ENCODE results near the gene TMEM117. TPM values are rescaled to one million over a fixed set of nuclear protein-coding genes. Genes with fewer than 3 reads are reported as not detected.
"Not testable (repeated sequence)": the region's sequence is repeated elsewhere in the genome, so short reads cannot be mapped to it uniquely, and the experiment has no call there.

Gene TMEM117
- total RNA-seq, 1 donor, result 22.4 TPM

DNA sequence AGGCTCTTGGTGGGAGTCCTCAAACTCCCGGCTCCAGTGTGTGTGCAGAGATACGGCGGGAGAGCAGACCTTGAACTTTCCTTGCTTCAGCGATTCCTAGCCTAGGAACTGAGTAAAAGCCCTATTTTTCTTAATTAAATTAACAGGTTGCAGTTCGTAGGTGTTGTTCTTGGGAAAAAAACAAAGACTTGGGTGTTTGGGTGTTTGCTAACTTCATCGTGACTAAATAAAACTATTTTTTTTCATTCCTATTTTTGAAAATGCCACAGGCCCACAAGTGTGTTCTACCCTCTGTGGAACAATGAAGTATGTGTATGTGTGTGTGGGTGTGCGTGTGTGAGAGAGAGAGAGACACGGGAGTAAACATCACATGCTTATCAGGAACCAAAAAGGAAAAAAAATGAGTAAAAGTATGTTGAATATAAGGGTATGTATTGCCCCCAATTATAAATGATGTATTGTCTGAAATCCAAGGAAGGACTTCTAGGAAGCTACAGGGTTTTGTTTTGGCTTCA is 651 bp downstream of the TMEM117 start:
- H3K4me2 ChIP-seq (ENCODE audit: insufficient read depth, low read length), result peak overlapping the region; percentile 81

DNA sequence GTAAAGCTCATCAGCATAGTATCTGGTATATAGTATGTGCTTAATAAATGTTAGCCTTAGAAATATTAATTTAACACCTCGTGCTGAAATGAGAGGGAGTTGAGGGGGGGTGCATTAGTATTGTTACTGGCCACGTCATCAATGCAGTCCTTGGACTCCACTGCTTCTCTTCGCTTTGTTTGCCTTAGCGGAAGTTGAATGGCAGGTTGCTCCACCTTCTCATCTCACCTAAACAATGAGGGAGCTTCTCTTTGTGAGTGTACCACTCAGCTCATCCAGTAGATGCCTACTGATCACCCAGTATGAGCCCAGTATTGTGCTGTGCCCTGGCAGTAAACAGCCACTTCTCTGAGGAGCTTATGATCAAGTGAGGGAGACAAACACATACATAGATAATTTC is 4.5 kb downstream of the TMEM117 start:
- DNase-seq (ENCODE audit: insufficient read length, low spot score, missing footprints), result no peak
- H3K36me3 ChIP-seq (ENCODE audit: insufficient read depth, low read length), result no peaks in the 10 kb centered on the region
- H2AFZ ChIP-seq (ENCODE audit: low read length), result no peak overlapping the region
- H3K27ac ChIP-seq (ENCODE audit: low read depth, low read length), result no peak overlapping the region
- TF ChIP-seq, protein P1, sequence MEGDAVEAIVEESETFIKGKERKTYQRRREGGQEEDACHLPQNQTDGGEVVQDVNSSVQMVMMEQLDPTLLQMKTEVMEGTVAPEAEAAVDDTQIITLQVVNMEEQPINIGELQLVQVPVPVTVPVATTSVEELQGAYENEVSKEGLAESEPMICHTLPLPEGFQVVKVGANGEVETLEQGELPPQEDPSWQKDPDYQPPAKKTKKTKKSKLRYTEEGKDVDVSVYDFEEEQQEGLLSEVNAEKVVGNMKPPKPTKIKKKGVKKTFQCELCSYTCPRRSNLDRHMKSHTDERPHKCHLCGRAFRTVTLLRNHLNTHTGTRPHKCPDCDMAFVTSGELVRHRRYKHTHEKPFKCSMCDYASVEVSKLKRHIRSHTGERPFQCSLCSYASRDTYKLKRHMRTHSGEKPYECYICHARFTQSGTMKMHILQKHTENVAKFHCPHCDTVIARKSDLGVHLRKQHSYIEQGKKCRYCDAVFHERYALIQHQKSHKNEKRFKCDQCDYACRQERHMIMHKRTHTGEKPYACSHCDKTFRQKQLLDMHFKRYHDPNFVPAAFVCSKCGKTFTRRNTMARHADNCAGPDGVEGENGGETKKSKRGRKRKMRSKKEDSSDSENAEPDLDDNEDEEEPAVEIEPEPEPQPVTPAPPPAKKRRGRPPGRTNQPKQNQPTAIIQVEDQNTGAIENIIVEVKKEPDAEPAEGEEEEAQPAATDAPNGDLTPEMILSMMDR (IDR thresholded peaks at IDR 0.05; ENCODE audit: extremely low read depth, low read depth, low read length), result no peak
- H3K4me2 ChIP-seq (ENCODE audit: insufficient read depth, low read length), result no peak overlapping the region
- H3K79me2 ChIP-seq (ENCODE audit: insufficient read depth, low read length), result peaks cover 26% of the 10 kb centered on the region
- H3K27me3 ChIP-seq (ENCODE audit: insufficient read depth, low read length), result no peaks in the 10 kb centered on the region
- no peak overlapping the region for H3K4me3 ChIP-seq (ENCODE audit: insufficient read depth, low read length)
- H3K4me1 ChIP-seq (ENCODE audit: insufficient read depth, low read length), result peaks cover 14% of the 10 kb centered on the region
- H3K9me3 ChIP-seq (ENCODE audit: low read depth, low read length), result no peaks in the 10 kb centered on the region
- no peaks in the 10 kb centered on the region for H4K20me1 ChIP-seq (ENCODE audit: insufficient read depth, low read length)

More for the DNA sequence above, 651 bp downstream of the TMEM117 start:
- Histone ChIP-seq H3K9me3 (ENCODE audit: low read depth, low read length) (no peaks in the 10 kb centered on the region), H3K79me2 (ENCODE audit: insufficient read depth, low read length) (peaks cover 26% of the 10 kb centered on the region), H3K4me1 (ENCODE audit: insufficient read depth, low read length) (peaks cover 10% of the 10 kb centered on the region), H3K36me3 (ENCODE audit: insufficient read depth, low read length) (no peaks in the 10 kb centered on the region), H3K4me3 (ENCODE audit: insufficient read depth, low read length) (peak overlapping the region; percentile 80), H2AFZ (ENCODE audit: low read length) (peak overlapping the region; percentile 76), H3K27me3 (ENCODE audit: insufficient read depth, low read length) (no peaks in the 10 kb centered on the region), H4K20me1 (ENCODE audit: insufficient read depth, low read length) (no peaks in the 10 kb centered on the region), H3K27ac (ENCODE audit: low read depth, low read length) (peak overlapping the region; percentile 54)
- TF ChIP-seq, protein P1 (IDR thresholded peaks at IDR 0.05; ENCODE audit: extremely low read depth, low read depth, low read length), result no peak
- DNase-seq (ENCODE audit: insufficient read length, low spot score, missing footprints), result peak; percentile 66

DNA sequence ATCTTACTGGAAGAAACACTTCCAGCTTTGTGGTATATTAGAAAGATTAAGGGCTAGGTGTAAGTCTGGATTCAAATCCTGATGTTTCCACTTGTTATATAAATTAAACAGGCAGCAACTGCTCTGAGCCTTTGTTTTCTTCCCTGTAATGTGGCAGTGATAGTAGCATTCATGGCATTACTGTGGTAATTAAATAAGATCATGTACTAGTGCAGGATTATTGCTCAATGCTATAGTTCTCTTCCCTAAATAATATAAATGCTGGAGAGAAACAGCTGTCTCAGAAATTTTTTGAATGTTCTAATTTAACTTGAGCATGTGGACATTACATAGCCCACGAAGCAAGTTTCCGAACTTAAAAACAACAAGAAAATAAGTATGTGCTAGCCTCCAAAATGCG is 5.4 kb downstream of the TMEM117 start:
- no peak for DNase-seq (ENCODE audit: insufficient read length, low spot score, missing footprints)
- H3K4me2 ChIP-seq (ENCODE audit: insufficient read depth, low read length), result no peak overlapping the region
- TF ChIP-seq, protein P1 (IDR thresholded peaks at IDR 0.05; ENCODE audit: extremely low read depth, low read depth, low read length), result no peak
- H3K4me3 ChIP-seq (ENCODE audit: insufficient read depth, low read length), result no peak overlapping the region
- no peaks in the 10 kb centered on the region for H3K9me3 ChIP-seq (ENCODE audit: low read depth, low read length)
- no peaks in the 10 kb centered on the region for H3K36me3 ChIP-seq (ENCODE audit: insufficient read depth, low read length)
- H3K4me1 ChIP-seq (ENCODE audit: insufficient read depth, low read length), result peaks cover 12% of the 10 kb centered on the region
- H3K27me3 ChIP-seq (ENCODE audit: insufficient read depth, low read length), result no peaks in the 10 kb centered on the region
- H4K20me1 ChIP-seq (ENCODE audit: insufficient read depth, low read length), result no peaks in the 10 kb centered on the region
- H3K79me2 ChIP-seq (ENCODE audit: insufficient read depth, low read length), result peaks cover 26% of the 10 kb centered on the region
- no peak overlapping the region for H3K27ac ChIP-seq (ENCODE audit: low read depth, low read length)
- H2AFZ ChIP-seq (ENCODE audit: low read length), result no peak overlapping the region

DNA sequence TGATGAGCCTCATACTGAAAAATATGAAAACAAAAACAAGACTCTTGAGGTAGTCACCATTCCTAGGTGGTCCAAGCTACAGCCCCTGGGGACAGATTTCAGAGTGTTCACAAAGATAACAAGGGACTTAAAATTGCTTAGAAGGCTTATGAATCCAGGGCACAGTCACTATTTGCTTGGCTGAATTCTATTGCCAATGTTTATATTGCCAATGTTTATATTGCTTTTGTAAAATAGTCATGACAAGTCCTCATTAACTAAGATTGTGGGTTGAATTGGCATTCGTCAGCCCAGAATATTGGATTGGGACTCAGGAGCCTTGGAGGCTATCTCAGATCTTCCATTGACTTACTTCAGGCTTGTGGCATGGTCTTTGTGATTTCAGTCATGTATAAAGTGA is 6.4 kb downstream of the TMEM117 start:
- Histone ChIP-seq H3K79me2 (ENCODE audit: insufficient read depth, low read length) (peaks cover 23% of the 10 kb centered on the region), H3K9me3 (ENCODE audit: low read depth, low read length) (no peaks in the 10 kb centered on the region), H3K36me3 (ENCODE audit: insufficient read depth, low read length) (no peaks in the 10 kb centered on the region), H3K4me3 (ENCODE audit: insufficient read depth, low read length) (no peak overlapping the region), H3K27ac (ENCODE audit: low read depth, low read length) (no peak overlapping the region), H3K4me1 (ENCODE audit: insufficient read depth, low read length) (peaks cover 16% of the 10 kb centered on the region), H3K27me3 (ENCODE audit: insufficient read depth, low read length) (no peaks in the 10 kb centered on the region), H4K20me1 (ENCODE audit: insufficient read depth, low read length) (no peaks in the 10 kb centered on the region), H3K4me2 (ENCODE audit: insufficient read depth, low read length) (no peak overlapping the region), H2AFZ (ENCODE audit: low read length) (no peak overlapping the region)
- no peak for DNase-seq (ENCODE audit: insufficient read length, low spot score, missing footprints)
- TF ChIP-seq, protein P1 (IDR thresholded peaks at IDR 0.05; ENCODE audit: extremely low read depth, low read depth, low read length), result no peak

DNA sequence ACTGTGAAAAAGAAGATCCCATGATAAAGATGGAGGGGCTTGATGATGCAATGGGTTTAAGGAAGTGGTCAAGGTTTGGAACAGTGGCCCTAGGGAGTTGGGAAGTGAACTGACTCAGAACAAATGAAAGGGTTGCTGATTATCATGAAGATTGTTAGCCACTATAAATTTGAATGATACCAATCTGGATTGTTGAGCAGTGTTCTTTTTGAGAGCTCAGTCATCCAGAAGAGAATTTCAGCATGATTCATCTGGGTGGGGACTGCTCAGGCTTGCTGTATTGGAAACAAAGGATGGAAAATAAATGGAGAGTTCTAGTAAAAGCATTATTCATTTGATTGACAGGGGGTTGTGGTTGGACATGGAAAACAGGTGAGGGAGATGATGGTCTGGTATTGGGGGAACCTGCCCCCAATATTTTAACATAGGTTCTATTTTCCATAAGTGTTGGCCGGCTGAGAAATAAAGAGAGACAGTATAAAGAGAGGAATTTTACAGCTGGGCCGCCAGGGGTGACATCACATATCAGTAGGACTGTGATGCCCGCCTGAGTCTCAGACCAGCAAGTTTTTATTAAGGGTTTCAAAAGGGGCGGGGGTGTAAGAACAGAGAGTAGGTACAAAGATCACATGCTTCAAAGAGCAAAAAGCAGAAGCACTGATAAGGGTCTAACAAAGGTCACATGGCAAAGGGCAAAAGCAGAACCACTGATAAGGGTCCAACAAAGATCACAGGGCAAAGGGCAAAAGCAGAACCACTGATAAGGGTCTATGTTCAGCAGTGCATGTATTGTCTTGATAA is 11.7 kb downstream of the TMEM117 start:
- H3K27ac ChIP-seq (ENCODE audit: low read depth, low read length); H3K4me1 ChIP-seq (ENCODE audit: insufficient read depth, low read length); H4K20me1 ChIP-seq (ENCODE audit: insufficient read depth, low read length); H3K9me3 ChIP-seq (ENCODE audit: low read depth, low read length); H3K36me3 ChIP-seq (ENCODE audit: insufficient read depth, low read length); H2AFZ ChIP-seq (ENCODE audit: low read length); H3K4me3 ChIP-seq (ENCODE audit: insufficient read depth, low read length); H3K79me2 ChIP-seq (ENCODE audit: insufficient read depth, low read length); H3K4me2 ChIP-seq (ENCODE audit: insufficient read depth, low read length); H3K27me3 ChIP-seq (ENCODE audit: insufficient read depth, low read length): not testable (repeated sequence)
- DNase-seq (ENCODE audit: insufficient read length, low spot score, missing footprints), result peak; percentile 91

All from osteoblast (primary cell).